CD8-positive, alpha-beta memory T cell (primary cell): Measurements from ENCODE around the gene HERC3. TPM values are rescaled to one million over a fixed set of nuclear protein-coding genes. Genes with fewer than 3 reads are reported as not detected.

Source experiments
- CTCF ChIA-PET: fragments of 350-600 bp; sonication (Branson Sonifier 250); formaldehyde crosslinking; loops from one replicate; lab custom pipeline; 2021; ENCODE audit warnings: antibody characterized with exemption; lab: Charles Lee
- POLR2A ChIA-PET: fragments of 350-600 bp; sonication (Branson Sonifier 250); formaldehyde crosslinking; loops from one replicate; lab custom pipeline; 2021; ENCODE audit warnings: antibody characterized with exemption; lab: Charles Lee
- DNase-seq, 5 donors: peaks; one replicate each; pipeline versions ENCODE4 v3.0.0 to v3.0.0-alpha.2; 2020 to 2022; ENCODE audit warnings: mixed read lengths in 1 of 5
- H3K27ac ChIP-seq: one replicate; pipeline ENCODE4 v1.7.0; 2013; ENCODE audit warnings: low read depth, mild to moderate bottlenecking, low read length, moderate library complexity
- H3K27me3 ChIP-seq: 2 replicates; pipeline ENCODE4 v1.7.0; 2013; ENCODE audit warnings: low read length, mild to moderate bottlenecking; ENCODE audit not compliant: insufficient read depth, poor library complexity, severe bottlenecking
- H3K36me3 ChIP-seq: 2 replicates; pipeline ENCODE4 v1.7.0; 2013; ENCODE audit warnings: mild to moderate bottlenecking, low read length, moderate library complexity; ENCODE audit not compliant: insufficient read depth
- H3K4me1 ChIP-seq: 2 replicates; pipeline ENCODE4 v1.7.0; 2013; ENCODE audit warnings: mild to moderate bottlenecking, low read length, moderate library complexity; ENCODE audit not compliant: insufficient read depth
- H3K4me3 ChIP-seq: 2 replicates; pipeline ENCODE4 v1.7.0; 2013; ENCODE audit warnings: mild to moderate bottlenecking, low read length
- H3K9me3 ChIP-seq: 2 replicates; pipeline ENCODE4 v1.7.0; 2013; ENCODE audit warnings: mild to moderate bottlenecking, low read length
- H3K27ac Mint-ChIP-seq, 8 donors: one replicate each; pipeline ENCODE4 v1.8.0; 2020 to 2021; ENCODE audit warnings: mixed read lengths in 8 of 8, mild to moderate bottlenecking in 6 of 8, inconsistent platforms in 3 of 8, moderate library complexity in 3 of 8
- H3K27me3 Mint-ChIP-seq, 2 donors: one replicate each; pipeline ENCODE4 v1.8.0; 2020 to 2021; ENCODE audit warnings: mixed read lengths in 2 of 2, mild to moderate bottlenecking in 1 of 2, moderate library complexity in 1 of 2
- H3K36me3 Mint-ChIP-seq, 3 donors: one replicate each; pipeline ENCODE4 v1.8.0; 2020 to 2021; ENCODE audit warnings: mixed read lengths in 3 of 3, inconsistent platforms in 1 of 3, mild to moderate bottlenecking in 1 of 3
- H3K4me1 Mint-ChIP-seq, 3 donors: one replicate each; pipeline ENCODE4 v1.8.0; 2020 to 2021; ENCODE audit warnings: mixed read lengths in 3 of 3, inconsistent platforms in 1 of 3, mild to moderate bottlenecking in 1 of 3
- H3K4me3 Mint-ChIP-seq, 7 donors: one replicate each; pipeline ENCODE4 v1.8.0; 2020 to 2021; ENCODE audit warnings: mixed read lengths in 7 of 7, mild to moderate bottlenecking in 6 of 7, moderate library complexity in 4 of 7, inconsistent platforms in 2 of 7
- H3K9me3 Mint-ChIP-seq, 5 donors: one replicate each; pipeline ENCODE4 v1.8.0; 2020 to 2022; ENCODE audit warnings: mixed read lengths in 5 of 5, mild to moderate bottlenecking in 3 of 5, moderate library complexity in 2 of 5, inconsistent platforms in 1 of 5
- polyA plus RNA-seq: library from polyadenylated mRNA; unstranded; fragments of 300-500 nt; fragmentation: Illumina TruSeq; gene quantifications from one replicate; pipeline ENCODE4 v1.2.3, GENCODE V29; 2021
- total RNA-seq, 2 experiments: library from RNA; stranded (reverse); gene quantifications; one replicate each; pipeline ENCODE4 v1.2.3, GENCODE V29; 2021

HERC3 gene
- total and polyA plus RNA-seq, 3 experiments from 2014 or later: 27.9 to 34.5 (median 31.8) TPM

DNA sequence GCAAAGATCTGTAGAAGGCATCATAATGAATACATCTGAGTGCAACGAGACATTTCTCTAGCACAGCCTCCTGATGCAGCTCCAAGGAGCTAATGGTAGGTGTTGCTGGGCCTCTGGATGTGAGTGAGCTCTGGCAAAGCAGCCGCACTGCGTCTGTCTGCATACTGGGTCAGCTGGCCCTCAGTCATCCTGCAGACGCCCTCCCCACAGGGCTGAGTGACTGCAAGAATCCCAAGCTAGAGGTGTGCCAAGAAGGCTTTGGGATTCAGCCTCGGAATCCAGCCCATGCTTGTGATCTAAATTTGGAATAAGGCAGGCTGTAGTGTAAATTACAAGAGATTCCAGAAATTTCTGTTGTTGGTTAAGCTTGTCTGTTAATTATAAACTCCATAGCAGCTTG, 18.5 kb downstream of the HERC3 start:
- H3K27ac Mint-ChIP-seq: peak overlapping the region; percentile 68 to 99 (median 94)
- Histone ChIP-seq H3K36me3 (peaks cover 20% of the 10 kb centered on the region), H3K4me1 (peaks cover 82% of the 10 kb centered on the region), H3K27me3 (no peaks in the 10 kb centered on the region), H3K4me3 (no peak overlapping the region), H3K9me3 (no peaks in the 10 kb centered on the region), H3K27ac (no peak overlapping the region)
- no peaks in the 10 kb centered on the region for H3K27me3 Mint-ChIP-seq
- DNase-seq: no peak
- H3K36me3 Mint-ChIP-seq: peaks cover 27 to 60% (median 29%) of the 10 kb centered on the region in 3 donors
- ChIA-PET POLR2A (interaction anchor here (0.9 kb wide), 1 partner anchor 19 kb away, joined by 6 read pairs; the partner anchor contains the start of gene HERC3), CTCF (interaction anchor here (0.9 to 1.1 kb wide), 3 partner anchors 9 to 12 kb away, joined by 4 read pairs; no protein-coding TSS in a partner anchor)
- peaks cover 73 to 88% (median 81%) of the 10 kb centered on the region in 3 donors for H3K4me1 Mint-ChIP-seq
- peaks cover 0 to 2% (median 0%) of the 10 kb centered on the region in 5 donors for H3K9me3 Mint-ChIP-seq
- peak overlapping the region in 2 of 7 donors; percentile 17 to 61 for H3K4me3 Mint-ChIP-seq

DNA sequence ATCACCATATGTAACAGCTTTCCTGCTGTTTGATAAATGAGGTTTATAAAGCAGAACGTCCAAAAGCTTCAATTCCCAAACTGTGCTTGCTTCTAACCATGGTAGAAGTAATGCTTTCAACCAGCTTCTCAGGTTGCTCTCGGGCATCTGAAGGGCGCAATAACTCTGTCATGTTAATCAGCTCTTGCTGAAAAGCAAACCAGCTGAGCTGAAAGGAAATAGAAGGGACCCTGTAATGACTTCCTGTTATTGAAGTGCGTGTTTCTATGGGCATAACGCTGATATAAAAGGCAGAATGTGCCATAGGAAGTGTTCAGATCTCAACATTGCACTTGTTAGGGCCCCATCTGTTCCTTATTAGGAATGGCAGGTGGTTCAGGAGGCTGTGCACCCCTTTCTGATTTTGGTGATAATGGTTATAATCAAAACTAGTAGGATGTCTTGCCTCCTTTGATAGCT, 21.2 kb downstream of the HERC3 start:
- Mint-ChIP-seq H3K4me1 (peaks cover 70 to 86% (median 83%) of the 10 kb centered on the region in 3 donors), H3K9me3 (no peaks in the 10 kb centered on the region), H3K36me3 (peaks cover 10 to 44% (median 13%) of the 10 kb centered on the region in 3 donors), H3K4me3 (peak overlapping the region; percentile 61 to 88 (median 80)), H3K27me3 (no peaks in the 10 kb centered on the region), H3K27ac (peak overlapping the region; percentile 94 to 99 (median 96))
- POLR2A ChIA-PET: interaction anchor here (0.7 to 2.3 kb wide), 2 partner anchors 21 to 156 kb away, joined by 3 to 32 read pairs; partner anchors contain the start of genes HERC3 and HERC5
- Histone ChIP-seq H3K4me3 (peak overlapping the region; percentile 56), H3K4me1 (peaks cover 71% of the 10 kb centered on the region), H3K36me3 (no peaks in the 10 kb centered on the region), H3K27ac (peak overlapping the region; percentile 57), H3K27me3 (no peaks in the 10 kb centered on the region), H3K9me3 (no peaks in the 10 kb centered on the region)
- CTCF ChIA-PET: interaction anchor here (0.6 to 3.4 kb wide), 5 partner anchors 20 to 403 kb away, joined by 3 to 28 read pairs (median 3); partner anchors contain the start of genes HERC3 and PPM1K
- DNase-seq: peak in 4 of 5 donors; percentile 7 to 82 (median 72)

GRCh38 chr4:88614058-88614457, 21.8 kb downstream of the HERC3 start:
- H3K4me1 Mint-ChIP-seq: peaks cover 65 to 86% (median 84%) of the 10 kb centered on the region in 3 donors
- Histone ChIP-seq H3K9me3 (no peaks in the 10 kb centered on the region), H3K36me3 (no peaks in the 10 kb centered on the region), H3K4me1 (peaks cover 68% of the 10 kb centered on the region), H3K27ac (no peak overlapping the region), H3K4me3 (peak overlapping the region; percentile 7), H3K27me3 (no peaks in the 10 kb centered on the region)
- no peak for DNase-seq
- no peaks in the 10 kb centered on the region for H3K9me3 Mint-ChIP-seq
- no peaks in the 10 kb centered on the region for H3K27me3 Mint-ChIP-seq
- peak overlapping the region in 7 of 8 donors; percentile 94 to 99 (median 95) for H3K27ac Mint-ChIP-seq
- POLR2A ChIA-PET: interaction anchor here (0.7 to 2.3 kb wide), 2 partner anchors 22 to 157 kb away, joined by 3 to 32 read pairs; partner anchors contain the start of genes HERC3 and HERC5
- CTCF ChIA-PET: interaction anchor here (3.4 kb wide), 1 partner anchor 21 kb away, joined by 28 read pairs; the partner anchor contains the start of gene HERC3
- H3K4me3 Mint-ChIP-seq: peak overlapping the region in 4 of 7 donors; percentile 76 to 88 (median 82)
- peaks cover 5 to 44% (median 14%) of the 10 kb centered on the region in 3 donors for H3K36me3 Mint-ChIP-seq

DNA sequence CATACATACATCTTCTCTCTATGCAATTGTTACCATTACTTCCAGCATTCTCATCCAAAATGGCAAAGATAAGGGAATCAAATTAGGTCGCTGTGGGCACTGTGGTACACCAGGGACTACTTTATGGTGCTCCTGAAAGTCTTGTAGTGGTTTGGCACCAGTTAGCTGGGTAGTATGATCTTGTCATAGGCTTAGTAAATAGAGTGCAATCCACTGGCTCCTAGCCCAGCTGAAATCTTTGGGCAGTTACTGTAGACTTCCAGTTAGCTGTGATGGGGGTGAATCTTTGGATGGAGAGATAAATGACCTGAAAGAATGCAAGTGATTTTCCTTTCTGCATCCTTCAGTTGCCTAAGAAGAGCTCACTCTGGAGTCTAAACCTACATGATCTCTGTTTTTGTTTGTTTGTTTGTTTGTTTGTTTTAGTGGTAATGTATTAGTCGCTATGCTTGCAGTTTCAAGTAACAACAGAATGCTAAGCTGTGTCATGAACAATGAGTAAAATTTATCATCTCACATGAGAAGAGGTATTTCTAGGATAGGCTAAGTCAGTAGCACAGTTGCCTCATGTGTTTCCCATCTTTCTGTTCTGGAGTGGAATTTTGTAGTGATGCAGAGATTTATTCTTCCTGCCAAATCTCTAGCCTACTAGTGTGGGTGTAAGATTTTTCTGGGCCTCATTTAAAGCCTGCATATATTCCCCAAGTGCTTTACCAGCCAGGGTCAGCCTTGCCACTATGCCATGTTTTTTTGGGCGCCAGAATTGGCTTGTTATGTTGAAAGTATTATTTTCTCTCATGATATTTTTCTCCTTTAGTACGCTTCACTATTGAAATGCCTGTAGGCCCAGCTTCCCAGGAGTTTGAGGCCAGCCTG, 24.2 kb downstream of the HERC3 start:
- ChIA-PET POLR2A (no interaction called here), CTCF (no interaction called here)
- no peaks in the 10 kb centered on the region for H3K36me3 ChIP-seq
- H3K27me3 ChIP-seq: no peaks in the 10 kb centered on the region
- no peaks in the 10 kb centered on the region for H3K27me3 Mint-ChIP-seq
- no peaks in the 10 kb centered on the region for H3K9me3 ChIP-seq
- H3K4me3 ChIP-seq: no peak overlapping the region
- peaks cover 44% of the 10 kb centered on the region for H3K4me1 ChIP-seq
- H3K4me3 Mint-ChIP-seq: no peak overlapping the region
- H3K36me3 Mint-ChIP-seq: peaks cover 0 to 33% (median 15%) of the 10 kb centered on the region in 3 donors
- DNase-seq: no peak
- no peak overlapping the region for H3K27ac ChIP-seq
- peaks cover 54 to 77% (median 72%) of the 10 kb centered on the region in 3 donors for H3K4me1 Mint-ChIP-seq
- peak overlapping the region in 2 of 8 donors; percentile 29 to 48 for H3K27ac Mint-ChIP-seq
- H3K9me3 Mint-ChIP-seq: no peaks in the 10 kb centered on the region

GRCh38 chr4:88618782-88619485, 26.7 kb downstream of the HERC3 start:
- no peak for DNase-seq
- Histone ChIP-seq H3K4me3 (no peak overlapping the region), H3K27ac (no peak overlapping the region), H3K27me3 (no peaks in the 10 kb centered on the region), H3K9me3 (peaks cover 3% of the 10 kb centered on the region), H3K4me1 (peaks cover 21% of the 10 kb centered on the region), H3K36me3 (peaks cover 2% of the 10 kb centered on the region)
- Mint-ChIP-seq H3K36me3 (peaks cover 16 to 46% (median 26%) of the 10 kb centered on the region in 3 donors), H3K27me3 (no peaks in the 10 kb centered on the region), H3K27ac (peak overlapping the region in 2 of 8 donors; percentile 13 to 26), H3K9me3 (peaks cover 0 to 8% (median 3%) of the 10 kb centered on the region in 5 donors), H3K4me3 (no peak overlapping the region), H3K4me1 (peaks cover 43 to 71% (median 61%) of the 10 kb centered on the region in 3 donors)
- CTCF ChIA-PET: no interaction called here
- POLR2A ChIA-PET: no interaction called here

DNA sequence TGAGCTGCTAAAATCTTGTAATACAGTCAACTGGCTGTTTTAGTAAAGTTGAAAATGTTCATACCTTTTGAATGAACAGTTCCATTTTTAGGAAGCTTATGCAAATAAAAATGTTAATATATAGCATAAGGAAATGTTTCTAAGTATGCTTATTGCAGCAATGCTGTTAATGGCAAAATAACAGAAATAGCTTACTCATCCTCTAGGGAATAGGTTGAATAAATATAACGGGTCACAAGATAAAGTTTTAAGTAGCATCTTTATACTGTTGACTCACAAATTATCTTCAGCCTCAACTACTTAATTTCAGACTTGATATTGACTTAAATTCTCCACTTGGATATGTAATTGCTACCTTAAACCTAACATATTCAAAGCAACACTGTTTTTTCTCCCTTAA, 27.7 kb downstream of the HERC3 start:
- H3K4me1 Mint-ChIP-seq: peaks cover 36 to 67% (median 58%) of the 10 kb centered on the region in 3 donors
- H3K4me1 ChIP-seq: peaks cover 10% of the 10 kb centered on the region
- H3K9me3 Mint-ChIP-seq: peaks cover 0 to 16% (median 6%) of the 10 kb centered on the region in 5 donors
- H3K27me3 ChIP-seq: no peaks in the 10 kb centered on the region
- H3K36me3 Mint-ChIP-seq: peaks cover 26 to 52% (median 32%) of the 10 kb centered on the region in 3 donors
- no peak overlapping the region for H3K4me3 ChIP-seq
- H3K36me3 ChIP-seq: peaks cover 4% of the 10 kb centered on the region
- no peak overlapping the region for H3K27ac ChIP-seq
- POLR2A ChIA-PET: no interaction called here
- DNase-seq: no peak
- peaks cover 8% of the 10 kb centered on the region for H3K9me3 ChIP-seq
- H3K27me3 Mint-ChIP-seq: no peaks in the 10 kb centered on the region
- CTCF ChIA-PET: interaction anchor here (1.6 kb wide), 1 partner anchor 9 kb away, joined by 4 read pairs; no protein-coding TSS in a partner anchor
- H3K27ac Mint-ChIP-seq: peak overlapping the region in 2 of 8 donors; percentile 51 to 73
- no peak overlapping the region for H3K4me3 Mint-ChIP-seq

DNA sequence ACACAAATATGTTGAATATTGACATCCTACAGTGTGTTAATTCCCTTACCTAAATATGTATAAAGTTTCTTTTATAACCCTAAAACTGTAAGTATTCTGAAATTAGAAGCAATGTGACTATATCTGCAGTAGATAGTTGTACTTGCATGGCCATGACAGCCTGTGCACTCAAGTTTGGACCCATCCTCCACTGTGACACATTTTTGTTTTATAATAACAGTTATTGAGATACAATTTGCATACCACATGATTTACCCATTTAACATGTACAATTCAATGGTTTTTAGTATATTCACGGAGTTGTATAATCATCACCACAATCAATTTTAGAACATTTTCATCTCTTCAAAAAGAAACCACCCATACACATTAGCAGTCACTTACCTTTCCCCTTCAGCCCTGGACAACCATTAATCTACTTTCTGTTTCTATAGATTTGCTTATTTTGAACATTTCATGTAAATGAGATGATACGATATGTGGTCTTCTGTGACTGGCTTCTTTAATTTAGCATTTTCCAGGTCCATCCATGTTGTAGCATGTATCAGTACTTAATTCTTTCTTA, 29.6 kb downstream of the HERC3 start:
- peak overlapping the region in 3 of 8 donors; percentile 58 to 81 (median 70) for H3K27ac Mint-ChIP-seq
- peaks cover 5% of the 10 kb centered on the region for H3K4me1 ChIP-seq
- H3K27ac ChIP-seq: no peak overlapping the region
- POLR2A ChIA-PET: no interaction called here
- DNase-seq: no peak
- peaks cover 4% of the 10 kb centered on the region for H3K36me3 ChIP-seq
- H3K27me3 ChIP-seq: no peaks in the 10 kb centered on the region
- CTCF ChIA-PET: no interaction called here
- peaks cover 8% of the 10 kb centered on the region for H3K9me3 ChIP-seq
- H3K27me3 Mint-ChIP-seq: no peaks in the 10 kb centered on the region
- peaks cover 29 to 50% (median 32%) of the 10 kb centered on the region in 3 donors for H3K36me3 Mint-ChIP-seq
- no peak overlapping the region for H3K4me3 ChIP-seq
- H3K4me1 Mint-ChIP-seq: peaks cover 33 to 61% (median 58%) of the 10 kb centered on the region in 3 donors
- H3K9me3 Mint-ChIP-seq: peaks cover 2 to 16% (median 6%) of the 10 kb centered on the region in 5 donors
- no peak overlapping the region for H3K4me3 Mint-ChIP-seq
